Tibial nerve (tissue), 4 donors: ENCODE results near the gene NFATC2. TPM values are rescaled to one million over a fixed set of nuclear protein-coding genes. Genes with fewer than 3 reads are reported as not detected.

Source experiments
- DNase-seq, 2 donors: peaks; one replicate each; pipeline ENCODE4 v3.0.0-alpha.2; 2019; ENCODE audit warnings: low spot score in 2 of 2
- H3K27ac ChIP-seq, 4 donors: fragments of 200-600 bp; sonication (generic) in 3 of 4; one replicate each; pipeline ENCODE4 v1.5.1; 2017 to 2019; ENCODE audit warnings: mild to moderate bottlenecking in 1 of 4
- H3K27me3 ChIP-seq, 2 donors: fragments of 200-600 bp; sonication (generic) in 1 of 2; one replicate each; pipeline versions ENCODE4 v1.5.1 to v1.6.0; 2017 to 2019
- H3K36me3 ChIP-seq, 3 donors: fragments of 200-600 bp; sonication (generic); one replicate each; pipeline ENCODE4 v1.5.1; 2018 to 2019
- H3K4me1 ChIP-seq, 4 donors: fragments of 200-600 bp; sonication (generic) in 3 of 4; one replicate each; pipeline ENCODE4 v1.5.1; 2017 to 2019
- H3K4me3 ChIP-seq, 4 donors: fragments of 200-600 bp; sonication (generic) in 3 of 4; one replicate each; pipeline ENCODE4 v1.5.1; 2017 to 2019; ENCODE audit warnings: mild to moderate bottlenecking in 1 of 4, moderate library complexity in 1 of 4
- H3K9me3 ChIP-seq, 4 donors: fragments of 200-600 bp; sonication (generic) in 3 of 4; one replicate each; pipeline ENCODE4 v1.5.1; 2017 to 2019
- EP300 ChIP-seq, 2 donors: sonication (generic); formaldehyde crosslinking; IDR thresholded peaks; one replicate each; pipeline ENCODE4 v1.6.1; 2017; ENCODE audit warnings: antibody characterized with exemption in 2 of 2, mild to moderate bottlenecking in 1 of 2
- POLR2A ChIP-seq, 2 donors: fragments of 450-650 bp; IDR thresholded peaks; one replicate each; pipeline ENCODE4 v1.6.1; 2017; ENCODE audit warnings: antibody characterized with exemption in 2 of 2, mild to moderate bottlenecking in 2 of 2, moderate library complexity in 2 of 2
- WGBS, 2 donors: methylation state at CpG; one replicate each; pipeline ENCODE4 v1.1.5; 2018; 5-methylcytosine and 5-hydroxymethylcytosine counted together
- total RNA-seq, 4 donors: library from RNA; depleted of rRNA; stranded (reverse); fragments of >200 nt; gene quantifications; one replicate each; pipeline ENCODE4 v1.1.0, GENCODE V29; 2016
- TF ChIP-seq, protein P1 (sequence below), 5 experiments: fragments of 200-600 bp in 3 of 5; fragments of 450-650 bp in 2 of 5; sonication (generic) in 3 of 5; IDR thresholded peaks; one replicate each; pipeline ENCODE4 v1.5.1; 2016 to 2019; ENCODE audit warnings: antibody characterized with exemption in 5 of 5, mild to moderate bottlenecking in 3 of 5, moderate library complexity in 2 of 5

The NFATC2 gene
- total RNA-seq, 4 donors from 2014 or later = 6.0 to 11.5 (median 7.7) TPM

DNA sequence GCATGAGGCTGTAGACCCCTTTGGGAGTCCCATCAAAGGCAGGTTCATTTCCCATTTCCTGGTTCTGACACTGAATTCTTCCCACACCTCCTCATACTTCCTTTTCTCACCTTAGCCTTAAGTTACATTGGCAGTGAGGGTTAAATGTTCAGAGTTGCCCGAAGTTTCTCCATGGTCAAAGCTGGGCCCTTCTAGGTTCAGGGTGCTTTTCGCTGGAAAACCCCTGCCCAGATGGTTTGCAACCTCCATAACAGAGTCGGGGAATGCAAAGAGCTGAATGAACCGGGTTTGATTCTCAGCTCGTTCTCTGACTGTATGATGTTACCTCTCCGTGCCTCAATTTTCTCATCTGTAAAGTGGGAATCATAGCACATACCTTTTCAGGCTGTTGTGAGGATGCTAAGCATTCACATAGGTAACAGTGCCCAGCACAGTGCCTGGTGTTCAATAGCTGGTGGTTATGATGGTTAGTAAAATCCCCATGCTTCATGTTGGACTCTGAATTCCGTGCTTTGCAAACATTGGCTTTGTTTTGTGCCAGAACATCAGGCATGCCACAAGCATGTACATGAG, 149.8 kb downstream of the NFATC2 start:
- no peak overlapping the region for H3K27ac ChIP-seq
- WGBS, 2 donors = 82 to 90% methylated on average over 7 of the region's 7 CpGs

DNA sequence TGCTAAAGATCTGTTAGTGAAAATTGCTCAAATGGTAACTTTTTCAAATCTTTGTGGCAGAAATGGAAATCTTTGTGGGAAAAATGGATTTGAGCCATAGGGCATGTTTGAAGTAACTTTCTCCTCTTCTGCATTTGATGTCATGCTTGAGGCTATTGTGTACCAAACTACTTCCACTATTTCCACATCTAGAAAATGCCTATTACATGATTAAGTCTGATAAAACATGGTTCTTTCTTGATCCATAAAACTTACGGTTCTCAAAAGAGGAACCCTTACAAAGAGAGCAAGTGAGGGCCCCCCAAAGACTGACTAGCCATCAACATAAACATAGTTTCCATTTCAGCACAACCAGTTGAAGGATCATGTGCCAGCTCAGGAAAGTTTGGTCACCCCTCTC, 150.6 kb downstream of the NFATC2 start:
- TF ChIP-seq POLR2A (IDR thresholded peaks at IDR 0.05) (no peak), EP300 (IDR thresholded peaks at IDR 0.05) (no peak)
- TF ChIP-seq, protein P1, sequence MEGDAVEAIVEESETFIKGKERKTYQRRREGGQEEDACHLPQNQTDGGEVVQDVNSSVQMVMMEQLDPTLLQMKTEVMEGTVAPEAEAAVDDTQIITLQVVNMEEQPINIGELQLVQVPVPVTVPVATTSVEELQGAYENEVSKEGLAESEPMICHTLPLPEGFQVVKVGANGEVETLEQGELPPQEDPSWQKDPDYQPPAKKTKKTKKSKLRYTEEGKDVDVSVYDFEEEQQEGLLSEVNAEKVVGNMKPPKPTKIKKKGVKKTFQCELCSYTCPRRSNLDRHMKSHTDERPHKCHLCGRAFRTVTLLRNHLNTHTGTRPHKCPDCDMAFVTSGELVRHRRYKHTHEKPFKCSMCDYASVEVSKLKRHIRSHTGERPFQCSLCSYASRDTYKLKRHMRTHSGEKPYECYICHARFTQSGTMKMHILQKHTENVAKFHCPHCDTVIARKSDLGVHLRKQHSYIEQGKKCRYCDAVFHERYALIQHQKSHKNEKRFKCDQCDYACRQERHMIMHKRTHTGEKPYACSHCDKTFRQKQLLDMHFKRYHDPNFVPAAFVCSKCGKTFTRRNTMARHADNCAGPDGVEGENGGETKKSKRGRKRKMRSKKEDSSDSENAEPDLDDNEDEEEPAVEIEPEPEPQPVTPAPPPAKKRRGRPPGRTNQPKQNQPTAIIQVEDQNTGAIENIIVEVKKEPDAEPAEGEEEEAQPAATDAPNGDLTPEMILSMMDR (IDR thresholded peaks at IDR 0.05) = no peak
- H3K27ac ChIP-seq = no peak overlapping the region
- WGBS, 2 donors = 74 to 80% methylated on average over 1 of the region's 1 CpG
- no peak for DNase-seq
- H3K9me3 ChIP-seq = no peaks in the 10 kb centered on the region
- no peak overlapping the region for H3K4me3 ChIP-seq
- no peaks in the 10 kb centered on the region for H3K27me3 ChIP-seq
- H3K36me3 ChIP-seq = peaks cover 0 to 9% (median 0%) of the 10 kb centered on the region in 3 donors
- H3K4me1 ChIP-seq = peaks cover 0 to 43% (median 3%) of the 10 kb centered on the region in 4 donors

More for the DNA sequence above, 149.8 kb downstream of the NFATC2 start:
- no peak for TF ChIP-seq POLR2A (IDR thresholded peaks at IDR 0.05)
- Histone ChIP-seq H3K4me3 (no peak overlapping the region), H3K27me3 (no peaks in the 10 kb centered on the region), H3K36me3 (peaks cover 0 to 9% (median 0%) of the 10 kb centered on the region in 3 donors), H3K4me1 (peaks cover 0 to 50% (median 3%) of the 10 kb centered on the region in 4 donors), H3K9me3 (no peaks in the 10 kb centered on the region)
- DNase-seq = no peak

DNA sequence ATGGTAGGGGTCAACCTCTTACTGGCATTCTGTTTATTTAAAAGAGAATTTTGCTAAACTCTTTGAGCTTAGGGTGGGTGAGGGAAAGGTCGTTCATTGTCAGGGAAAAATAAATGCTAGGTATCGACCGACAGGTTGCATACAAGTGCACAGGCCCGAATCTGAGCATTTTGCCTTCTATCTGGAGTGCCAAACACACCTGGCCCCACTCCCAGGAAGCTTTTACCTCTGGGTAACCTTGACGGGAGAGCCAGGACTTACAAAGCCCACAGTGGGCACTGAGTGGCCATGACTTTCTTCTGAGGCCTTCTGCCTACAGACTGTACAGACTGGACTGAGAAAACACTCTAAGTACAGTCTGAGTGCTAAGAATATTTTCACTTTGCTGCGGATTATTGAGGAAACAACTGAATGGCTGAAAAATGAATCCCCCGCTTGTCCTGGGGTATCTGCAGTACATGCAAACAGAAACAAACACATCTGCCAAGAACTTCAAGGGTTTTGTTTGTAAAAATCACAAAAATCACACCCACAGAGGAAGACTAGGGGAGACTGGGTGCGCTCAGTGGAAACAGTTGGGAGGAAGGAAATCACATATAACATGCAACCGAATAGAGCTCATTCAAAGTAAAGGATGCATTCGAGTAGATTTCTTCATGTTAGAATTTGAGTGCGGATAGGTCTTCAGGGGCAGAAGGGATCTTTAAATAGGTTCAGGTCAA, 152.8 kb downstream of the NFATC2 start:
- Histone ChIP-seq H3K9me3 (no peaks in the 10 kb centered on the region), H3K4me1 (peaks cover 0 to 32% (median 5%) of the 10 kb centered on the region in 4 donors), H3K4me3 (no peak overlapping the region), H3K36me3 (peaks cover 0 to 9% (median 0%) of the 10 kb centered on the region in 3 donors), H3K27ac (peak overlapping the region in 2 of 4 donors; percentile 9 to 69), H3K27me3 (no peaks in the 10 kb centered on the region)
- TF ChIP-seq, protein P1 (IDR thresholded peaks at IDR 0.05) = no peak
- TF ChIP-seq POLR2A (IDR thresholded peaks at IDR 0.05) = no peak
- no peak for TF ChIP-seq EP300 (IDR thresholded peaks at IDR 0.05)
- DNase-seq = no peak
- 71 to 74% methylated on average over 11 of the region's 11 CpGs for WGBS, 2 donors

DNA sequence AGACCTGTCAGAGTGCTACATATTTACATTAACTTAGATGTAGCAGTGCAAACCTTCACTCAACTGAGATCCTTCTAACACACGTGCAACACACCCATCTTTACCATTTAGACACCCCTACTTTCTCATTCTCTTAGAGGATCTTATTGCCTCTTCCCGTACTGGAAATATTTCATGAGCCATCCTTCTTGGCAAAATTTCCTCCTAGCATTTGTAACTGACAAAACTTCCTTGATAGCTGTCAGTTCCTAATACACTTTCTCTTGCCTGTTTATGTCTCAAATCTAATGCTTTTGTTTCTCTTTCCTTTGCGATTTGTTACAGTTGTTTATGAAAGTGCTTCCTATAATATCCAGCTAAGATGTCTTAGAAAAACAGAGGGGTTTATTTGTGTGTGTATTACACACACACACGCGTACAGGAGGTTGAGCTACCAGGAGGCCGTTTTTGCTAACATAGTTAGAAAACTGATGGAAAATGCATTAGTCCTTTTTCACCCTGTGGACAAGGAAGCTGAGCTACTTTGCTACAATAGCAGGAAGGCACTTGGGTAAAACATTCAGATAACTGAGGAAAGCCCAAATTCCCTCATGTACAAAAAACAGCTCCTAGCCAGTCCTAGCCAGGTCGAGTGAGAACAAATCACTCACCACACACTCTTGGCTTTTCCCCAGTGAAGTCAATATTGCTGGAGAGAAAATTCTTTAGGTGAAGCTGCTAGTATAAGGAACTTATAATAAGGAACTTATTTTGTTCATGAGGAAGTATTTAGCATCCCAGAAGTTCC, 153.6 kb downstream of the NFATC2 start:
- Histone ChIP-seq H3K4me1 (peaks cover 0 to 25% (median 5%) of the 10 kb centered on the region in 4 donors), H3K36me3 (peaks cover 0 to 9% (median 0%) of the 10 kb centered on the region in 3 donors), H3K9me3 (no peaks in the 10 kb centered on the region), H3K27ac (peak overlapping the region in 1 of 4 donors; percentile 69), H3K27me3 (no peaks in the 10 kb centered on the region), H3K4me3 (no peak overlapping the region)
- TF ChIP-seq, protein P1 (IDR thresholded peaks at IDR 0.05) = no peak
- TF ChIP-seq EP300 (IDR thresholded peaks at IDR 0.05) (peak in 1 of 2 donors; percentile 22), POLR2A (IDR thresholded peaks at IDR 0.05) (no peak)
- WGBS, 2 donors = 57 to 60% methylated on average over 7 of the region's 7 CpGs
- no peak for DNase-seq

DNA sequence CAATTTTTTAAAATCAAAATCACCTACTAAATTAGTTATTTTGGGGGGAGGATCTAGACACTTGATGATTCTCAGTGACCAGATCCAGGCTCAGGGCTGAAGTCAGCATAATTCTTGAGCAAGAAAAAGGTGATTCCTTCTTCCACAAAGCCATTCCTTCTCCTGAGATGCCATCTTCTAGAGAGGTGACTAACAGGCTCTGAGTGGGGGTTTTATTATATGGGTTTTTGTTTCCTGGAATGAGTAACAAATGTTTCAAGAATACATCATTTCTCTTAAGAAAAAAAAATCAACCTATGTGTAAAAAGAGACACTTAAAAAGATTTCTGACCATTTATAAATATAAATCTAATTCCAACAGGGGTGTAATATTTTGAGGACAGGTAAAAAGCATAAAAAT, 154.3 kb downstream of the NFATC2 start:
- no peak overlapping the region for H3K27ac ChIP-seq
- H3K9me3 ChIP-seq = no peaks in the 10 kb centered on the region
- no peak overlapping the region for H3K4me3 ChIP-seq
- H3K36me3 ChIP-seq = peaks cover 0 to 9% (median 0%) of the 10 kb centered on the region in 3 donors
- peaks cover 0 to 18% (median 2%) of the 10 kb centered on the region in 4 donors for H3K4me1 ChIP-seq
- TF ChIP-seq EP300 (IDR thresholded peaks at IDR 0.05) = no peak
- DNase-seq = no peak
- no peaks in the 10 kb centered on the region for H3K27me3 ChIP-seq
